Colonic mucosa (tissue), 4 donors: Measurements from ENCODE around the gene GPX4. TPM values are rescaled to one million over a fixed set of nuclear protein-coding genes. Genes with fewer than 3 reads are reported as not detected.

ENCODE experiments used
- DNase-seq: peaks from one replicate; pipeline ENCODE4 v3.0.0-alpha.2; 2020
- H3K27ac ChIP-seq: fragments of 200-600 bp; one replicate; pipeline ENCODE4 v1.8.0; 2021
- H3K27me3 ChIP-seq: fragments of 200-600 bp; one replicate; pipeline ENCODE4 v1.8.0; 2021
- H3K36me3 ChIP-seq: fragments of 200-600 bp; one replicate; pipeline ENCODE4 v1.8.0; 2021
- H3K4me1 ChIP-seq: fragments of 200-600 bp; one replicate; pipeline ENCODE4 v1.8.0; 2021; ENCODE audit warnings: mild to moderate bottlenecking
- H3K4me3 ChIP-seq: fragments of 200-600 bp; one replicate; pipeline ENCODE4 v1.8.0; 2021
- H3K9ac ChIP-seq, 2 donors: one replicate each; pipeline ENCODE4 v1.7.0; 2013; ENCODE audit warnings: control low read depth in 2 of 2, low read depth in 2 of 2, low read length in 2 of 2
- H3K9me3 ChIP-seq: fragments of 200-600 bp; one replicate; pipeline ENCODE4 v1.8.0; 2021
- intact Hi-C: fragments of 100-400 bp; cut with DNase I; formaldehyde crosslinking; loops from one replicate; pipeline ENCODE4 v1.14.1; 2022
- total RNA-seq, 2 donors: library from RNA; stranded (reverse); fragmentation: NEBNext Ultra II Directional in 1 of 2; extraction: Animal tissue kit (Norgen Biotek cat#: 25700) in 1 of 2; gene quantifications; one replicate each; pipeline ENCODE4 v1.2.1, GENCODE V29; 2021
- TF ChIP-seq, protein P1 (sequence below): fragments of 200-600 bp; IDR thresholded peaks from one replicate; pipeline ENCODE4 v1.8.0; 2022; ENCODE audit warnings: antibody characterized with exemption, mild to moderate bottlenecking
- donor health status: healthy.
- donor health status: DM: no; HTN: no; CAD: no.
- donor health status: DM: no; HTN: no; CAD: no.

GPX4 gene
- total RNA-seq, 2 donors from 2014 or later: 187 to 189 TPM

DNA sequence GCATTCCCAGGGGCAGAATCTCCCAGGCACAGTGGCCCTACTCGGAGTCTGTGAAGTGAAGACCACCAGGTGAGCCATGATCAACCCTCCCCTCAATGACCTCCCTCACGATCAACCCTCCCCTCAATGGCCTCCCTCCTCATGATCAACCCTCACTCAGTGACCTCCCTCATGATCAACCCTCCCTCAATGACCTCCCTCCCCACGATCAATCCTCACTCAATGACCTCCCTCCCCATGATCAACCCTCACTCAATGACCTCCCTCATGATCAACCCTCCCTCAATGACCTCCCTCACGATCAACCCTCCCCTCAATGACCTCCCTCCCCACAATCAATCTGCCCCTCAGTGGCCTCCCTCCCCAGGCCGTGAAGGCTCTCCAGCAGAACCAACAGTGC, 38.1 kb downstream of the GPX4 start:
- Histone ChIP-seq H3K36me3 (peaks cover 5% of the 10 kb centered on the region), H3K4me1 (no peaks in the 10 kb centered on the region)
- TF ChIP-seq, protein P1, sequence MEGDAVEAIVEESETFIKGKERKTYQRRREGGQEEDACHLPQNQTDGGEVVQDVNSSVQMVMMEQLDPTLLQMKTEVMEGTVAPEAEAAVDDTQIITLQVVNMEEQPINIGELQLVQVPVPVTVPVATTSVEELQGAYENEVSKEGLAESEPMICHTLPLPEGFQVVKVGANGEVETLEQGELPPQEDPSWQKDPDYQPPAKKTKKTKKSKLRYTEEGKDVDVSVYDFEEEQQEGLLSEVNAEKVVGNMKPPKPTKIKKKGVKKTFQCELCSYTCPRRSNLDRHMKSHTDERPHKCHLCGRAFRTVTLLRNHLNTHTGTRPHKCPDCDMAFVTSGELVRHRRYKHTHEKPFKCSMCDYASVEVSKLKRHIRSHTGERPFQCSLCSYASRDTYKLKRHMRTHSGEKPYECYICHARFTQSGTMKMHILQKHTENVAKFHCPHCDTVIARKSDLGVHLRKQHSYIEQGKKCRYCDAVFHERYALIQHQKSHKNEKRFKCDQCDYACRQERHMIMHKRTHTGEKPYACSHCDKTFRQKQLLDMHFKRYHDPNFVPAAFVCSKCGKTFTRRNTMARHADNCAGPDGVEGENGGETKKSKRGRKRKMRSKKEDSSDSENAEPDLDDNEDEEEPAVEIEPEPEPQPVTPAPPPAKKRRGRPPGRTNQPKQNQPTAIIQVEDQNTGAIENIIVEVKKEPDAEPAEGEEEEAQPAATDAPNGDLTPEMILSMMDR: no peak

DNA sequence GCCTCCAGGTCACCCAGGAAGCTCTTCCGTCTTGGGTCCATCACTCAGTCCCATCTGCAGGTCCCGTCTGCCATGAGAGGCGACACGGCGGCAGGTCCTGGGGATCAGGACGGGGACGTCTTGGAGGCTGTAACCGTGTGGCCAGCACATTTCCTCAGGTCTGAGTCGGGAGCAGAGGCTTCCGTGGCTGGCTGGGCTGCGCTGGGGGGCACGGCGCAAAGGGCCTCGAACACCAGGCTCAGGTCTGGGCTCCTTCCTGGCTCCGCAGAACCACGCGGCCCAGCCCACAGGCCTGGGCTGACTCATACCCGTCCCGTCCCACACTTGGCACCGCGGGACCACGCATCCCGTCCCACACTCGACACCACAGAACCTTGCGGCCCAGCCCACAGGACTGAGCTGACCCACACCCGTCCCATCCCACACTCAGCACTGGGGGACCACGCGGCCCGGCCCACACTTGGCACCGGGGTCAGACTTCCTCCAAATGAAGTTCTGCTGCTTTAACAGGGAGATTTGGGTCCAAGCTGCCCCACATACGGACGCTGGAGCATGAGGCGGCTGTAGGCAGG, 40.1 kb downstream of the GPX4 start:
- no peak overlapping the region for H3K4me3 ChIP-seq
- no peak overlapping the region for H3K9ac ChIP-seq
- TF ChIP-seq, protein P1: no peak
- no peak overlapping the region for H3K27ac ChIP-seq
- H3K9me3 ChIP-seq: no peaks in the 10 kb centered on the region
- H3K36me3 ChIP-seq: peaks cover 5% of the 10 kb centered on the region
- intact Hi-C loops: no loop called here
- H3K27me3 ChIP-seq: no peaks in the 10 kb centered on the region
- no peaks in the 10 kb centered on the region for H3K4me1 ChIP-seq
- DNase-seq: no peak

More for the DNA sequence above, 38.1 kb downstream of the GPX4 start:
- H3K9me3 ChIP-seq: no peaks in the 10 kb centered on the region
- DNase-seq: no peak
- intact Hi-C loops: no loop called here
- H3K9ac ChIP-seq: no peak overlapping the region
- H3K27me3 ChIP-seq: no peaks in the 10 kb centered on the region
- H3K4me3 ChIP-seq: no peak overlapping the region
- no peak overlapping the region for H3K27ac ChIP-seq

DNA sequence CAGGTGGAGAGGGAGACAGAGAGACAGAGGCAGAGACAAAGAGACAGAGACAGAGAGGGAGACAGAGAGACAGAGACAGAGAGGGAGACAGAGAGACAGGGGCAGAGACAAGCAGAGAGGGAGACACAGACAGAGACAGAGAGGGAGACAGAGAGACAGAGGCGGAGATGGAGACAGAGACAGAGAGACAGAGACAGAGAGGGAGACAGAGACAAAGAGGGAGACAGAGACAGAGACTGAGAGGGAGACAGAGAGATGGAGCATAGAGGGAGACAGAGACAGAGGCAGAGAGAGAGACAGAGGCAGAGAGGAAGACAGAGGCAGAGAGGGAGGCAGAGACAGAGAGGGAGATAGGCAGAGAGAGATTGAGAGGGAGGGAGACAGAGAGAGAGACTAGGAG, 40.9 kb downstream of the GPX4 start:
- peaks cover 5% of the 10 kb centered on the region for H3K36me3 ChIP-seq
- intact Hi-C loops: no loop called here
- H3K9ac ChIP-seq: no peak overlapping the region
- H3K4me1 ChIP-seq: no peaks in the 10 kb centered on the region
- no peaks in the 10 kb centered on the region for H3K27me3 ChIP-seq
- DNase-seq: no peak
- no peak overlapping the region for H3K27ac ChIP-seq
- TF ChIP-seq, protein P1: no peak
- no peak overlapping the region for H3K4me3 ChIP-seq
- H3K9me3 ChIP-seq: no peaks in the 10 kb centered on the region

DNA sequence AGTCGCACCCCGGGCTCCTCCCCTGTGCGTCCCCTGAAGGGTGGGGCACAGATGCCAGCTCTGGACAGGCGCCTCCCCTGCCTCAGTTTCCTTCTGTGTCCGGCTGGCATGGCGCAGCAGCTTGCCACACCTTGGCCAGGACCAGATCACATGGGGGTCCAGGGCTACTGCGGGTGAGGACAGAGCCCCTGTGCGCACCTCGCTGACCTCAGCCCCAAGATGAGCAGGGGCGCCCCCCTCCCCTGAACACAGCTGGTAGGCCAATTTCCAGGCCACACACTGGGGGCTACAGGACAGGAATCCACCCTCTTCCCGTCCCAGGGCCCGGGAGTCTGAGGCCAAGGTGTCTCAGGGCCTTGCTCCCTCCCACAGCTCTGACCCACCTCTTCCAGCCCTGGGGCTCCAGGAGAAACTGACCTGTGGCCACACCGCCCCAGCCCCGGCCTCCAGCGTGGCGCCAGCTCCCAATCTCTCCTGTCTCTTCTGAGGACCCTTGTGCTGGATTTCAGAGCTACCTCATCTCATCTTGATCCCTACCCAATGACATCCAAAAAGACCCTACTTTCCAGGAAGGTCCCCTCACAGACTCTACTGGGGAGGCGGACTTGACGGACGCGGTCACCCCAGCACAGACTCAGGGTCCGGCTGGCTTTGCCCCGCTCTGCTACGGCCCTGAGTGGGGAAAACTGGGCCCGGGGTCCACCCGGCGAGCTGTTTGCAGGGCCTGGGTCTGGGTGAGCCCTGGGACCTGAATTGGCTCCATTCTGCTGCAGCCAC, 42.0 kb downstream of the GPX4 start:
- Histone ChIP-seq H3K4me3 (no peak overlapping the region), H3K27me3 (no peaks in the 10 kb centered on the region), H3K36me3 (peaks cover 5% of the 10 kb centered on the region), H3K9ac (no peak overlapping the region), H3K27ac (no peak overlapping the region), H3K9me3 (no peaks in the 10 kb centered on the region), H3K4me1 (no peaks in the 10 kb centered on the region)
- DNase-seq: no peak
- TF ChIP-seq, protein P1: no peak
- intact Hi-C loops: no loop called here

DNA sequence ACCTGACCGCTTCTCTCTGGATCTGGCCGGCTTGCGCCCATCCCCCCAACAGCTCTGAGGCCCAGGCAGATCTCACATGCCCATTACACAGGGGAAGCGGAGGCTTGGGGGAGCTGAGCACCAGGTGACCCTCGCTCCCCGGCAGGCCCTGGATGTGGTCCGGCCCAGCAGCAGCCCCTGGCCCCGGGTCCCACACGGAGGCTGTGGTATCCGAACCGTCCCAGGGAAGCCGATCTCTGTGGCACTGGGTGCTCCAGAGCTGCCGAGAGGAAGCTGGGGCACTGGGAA, 42.6 kb downstream of the GPX4 start:
- Histone ChIP-seq H3K36me3 (peaks cover 5% of the 10 kb centered on the region), H3K9me3 (no peaks in the 10 kb centered on the region), H3K27ac (no peak overlapping the region), H3K27me3 (no peaks in the 10 kb centered on the region), H3K4me3 (no peak overlapping the region), H3K4me1 (no peaks in the 10 kb centered on the region), H3K9ac (no peak overlapping the region)
- intact Hi-C loops: no loop called here
- TF ChIP-seq, protein P1: no peak
- no peak for DNase-seq
